Hepatocyte (in vitro differentiated cells): ENCODE data around the gene TPM4.

Source experiments
- CTCF ChIP-seq: fragments of 200-600 bp; sonication (generic); IDR thresholded peaks from 2 replicates; pipeline ENCODE4 v1.5.1; 2016; ENCODE audit warnings: antibody characterized with exemption, mild to moderate bottlenecking; ENCODE audit not compliant: poor library complexity
- EZH2 ChIP-seq: fragments of 200-600 bp; sonication (generic); IDR thresholded peaks from 2 replicates; pipeline ENCODE4 v1.6.1; 2016; ENCODE audit warnings: antibody characterized with exemption, mild to moderate bottlenecking, borderline replicate concordance

GRCh38 chr19:16148443-16149229 lies 72.3 kb downstream of the TPM4 start:
- TF ChIP-seq CTCF (no peak), EZH2 (no peak)
